ENCODE data around the gene ARF1. TPM values are rescaled to one million over a fixed set of nuclear protein-coding genes. Genes with fewer than 3 reads are reported as not detected.

The ARF1 gene
- total RNA-seq, 1 experiment from 2014 or later = 395 TPM

DNA sequence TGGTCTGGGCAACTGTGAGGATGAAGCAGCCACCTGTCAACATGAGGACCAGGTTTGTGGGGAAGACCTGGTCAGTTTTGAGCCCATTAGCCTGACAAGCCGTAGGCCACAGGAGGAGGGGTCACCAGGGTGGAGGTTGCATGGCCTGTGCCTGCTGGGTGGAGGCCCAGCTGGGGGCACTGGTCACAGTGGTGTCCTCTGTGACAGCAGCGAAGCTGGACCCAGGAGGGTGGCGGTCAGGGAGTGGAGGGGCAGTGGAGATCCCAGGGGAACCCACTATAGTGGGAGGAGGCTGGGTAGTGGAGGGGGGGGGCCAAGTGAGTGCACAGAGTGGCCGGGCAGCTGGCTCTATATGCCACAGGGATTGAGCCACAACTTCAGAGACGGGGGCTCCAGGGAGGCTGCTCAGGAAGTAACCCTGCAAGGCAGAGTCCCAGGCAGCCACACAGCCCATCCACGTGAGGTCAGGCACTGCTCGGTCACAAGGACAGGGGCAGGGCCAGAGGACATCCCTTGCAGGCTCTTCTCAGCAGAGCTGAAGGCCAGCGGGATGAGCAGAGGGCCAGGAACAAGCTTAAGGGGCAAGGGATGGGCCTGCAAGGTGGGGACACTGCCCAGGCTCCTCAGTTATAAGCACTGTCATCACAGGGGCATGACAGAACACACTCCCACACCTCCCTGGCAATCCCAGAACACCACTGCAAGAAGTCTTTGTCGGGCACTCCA lies 22.9 kb downstream of the ARF1 start:
- CTCF ChIA-PET = no interaction called here

DNA sequence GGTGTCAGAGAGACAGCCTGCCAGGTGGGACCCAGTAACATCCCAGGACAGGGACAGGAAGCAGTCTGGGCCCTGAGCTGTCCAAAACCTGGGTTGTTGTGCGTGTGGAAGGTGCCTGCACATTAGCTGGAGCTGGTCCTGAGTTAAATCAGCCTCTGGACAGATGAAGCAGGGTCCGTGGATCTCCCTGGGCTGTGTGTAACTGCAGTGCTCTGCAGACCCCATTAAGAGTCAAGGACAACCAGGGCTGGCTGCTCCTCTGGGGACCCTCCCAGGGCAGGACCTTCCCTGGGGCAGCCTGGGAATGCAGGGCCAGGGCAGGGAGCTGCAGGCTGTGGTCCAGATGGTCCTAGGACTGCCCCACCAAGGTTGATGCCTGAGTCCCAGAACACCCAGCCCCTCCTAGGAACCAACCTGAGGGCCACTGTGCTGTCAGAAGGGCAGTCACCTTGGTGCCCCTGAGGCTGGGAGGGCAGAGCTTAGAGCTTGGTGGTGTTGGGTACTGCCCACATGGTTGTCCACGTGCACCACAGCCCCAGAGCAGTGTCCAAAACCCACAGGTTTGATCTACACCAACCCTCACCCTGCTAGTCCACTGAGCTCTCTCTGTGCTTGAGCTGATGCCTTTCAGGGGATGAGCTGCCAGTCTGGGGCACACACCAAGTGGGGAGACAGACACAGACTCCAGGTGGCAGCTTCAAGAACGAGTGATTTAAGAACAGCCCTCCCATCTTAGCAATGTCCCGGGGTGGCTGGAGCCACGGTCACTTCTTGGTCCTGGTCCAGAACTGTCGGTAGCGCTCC lies 23.7 kb downstream of the ARF1 start:
- no TSS peak for BruUV-seq (replicated peaks)

More for the DNA sequence above, 22.9 kb downstream of the ARF1 start:
- intact Hi-C loops (cut with micrococcal nuclease; ENCODE audit: unreplicated experiment) = no loop called here
- peaks cover 11% of the 10 kb centered on the region for H3K4me1 ChIP-seq (ENCODE audit: insufficient read depth, low read length, poor library complexity, severe bottlenecking)
- H3K27me3 ChIP-seq (replicated peaks; ENCODE audit: insufficient read depth, low read depth, low read length, poor library complexity) = no peaks in the 10 kb centered on the region
- TF ChIP-seq EZH2 (IDR thresholded peaks at IDR 0.05; ENCODE audit: borderline replicate concordance, low read depth, low read length, poor library complexity, severe bottlenecking) = no peak
- TF ChIP-seq, protein P1, sequence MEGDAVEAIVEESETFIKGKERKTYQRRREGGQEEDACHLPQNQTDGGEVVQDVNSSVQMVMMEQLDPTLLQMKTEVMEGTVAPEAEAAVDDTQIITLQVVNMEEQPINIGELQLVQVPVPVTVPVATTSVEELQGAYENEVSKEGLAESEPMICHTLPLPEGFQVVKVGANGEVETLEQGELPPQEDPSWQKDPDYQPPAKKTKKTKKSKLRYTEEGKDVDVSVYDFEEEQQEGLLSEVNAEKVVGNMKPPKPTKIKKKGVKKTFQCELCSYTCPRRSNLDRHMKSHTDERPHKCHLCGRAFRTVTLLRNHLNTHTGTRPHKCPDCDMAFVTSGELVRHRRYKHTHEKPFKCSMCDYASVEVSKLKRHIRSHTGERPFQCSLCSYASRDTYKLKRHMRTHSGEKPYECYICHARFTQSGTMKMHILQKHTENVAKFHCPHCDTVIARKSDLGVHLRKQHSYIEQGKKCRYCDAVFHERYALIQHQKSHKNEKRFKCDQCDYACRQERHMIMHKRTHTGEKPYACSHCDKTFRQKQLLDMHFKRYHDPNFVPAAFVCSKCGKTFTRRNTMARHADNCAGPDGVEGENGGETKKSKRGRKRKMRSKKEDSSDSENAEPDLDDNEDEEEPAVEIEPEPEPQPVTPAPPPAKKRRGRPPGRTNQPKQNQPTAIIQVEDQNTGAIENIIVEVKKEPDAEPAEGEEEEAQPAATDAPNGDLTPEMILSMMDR (conservative IDR thresholded peaks at IDR 0.05; ENCODE audit: low read depth, low read length) = no peak
- H3K4me3 ChIP-seq (ENCODE audit: low read depth, low read length, poor library complexity, severe bottlenecking) = no peak overlapping the region
- no TSS peak for BruUV-seq (replicated peaks)
- peaks cover 17% of the 10 kb centered on the region for H3K36me3 ChIP-seq (ENCODE audit: insufficient read depth, low read length, poor library complexity, severe bottlenecking)
- POLR2A ChIA-PET (ENCODE audit: low non-redundant PET) = no interaction called here
- H3K27ac ChIP-seq (ENCODE audit: low read depth, low read length, poor library complexity, severe bottlenecking) = no peak overlapping the region
- no peak for DNase-seq (ENCODE audit: low spot score)
- H3K9me3 ChIP-seq (ENCODE audit: low read depth, low read length, poor library complexity, severe bottlenecking) = no peaks in the 10 kb centered on the region

DNA sequence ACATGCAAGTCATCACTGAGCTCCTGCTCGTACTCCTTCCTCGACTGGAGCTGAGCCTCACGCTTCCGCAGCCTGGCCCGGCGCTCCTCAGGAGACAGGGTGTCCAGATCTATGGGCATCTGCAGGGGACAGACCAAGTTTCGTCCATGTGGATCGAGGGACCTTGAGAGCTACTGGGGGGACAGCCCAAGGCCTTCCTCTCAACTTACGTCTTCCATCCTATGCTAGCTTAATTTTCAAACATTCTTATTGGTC lies 24.2 kb downstream of the ARF1 start:
- intact Hi-C loops (cut with micrococcal nuclease; ENCODE audit: unreplicated experiment) = no loop called here

More for the DNA sequence above, 23.7 kb downstream of the ARF1 start:
- Histone ChIP-seq H3K36me3 (ENCODE audit: insufficient read depth, low read length, poor library complexity, severe bottlenecking) (peaks cover 10% of the 10 kb centered on the region), H3K27me3 (replicated peaks; ENCODE audit: insufficient read depth, low read depth, low read length, poor library complexity) (no peaks in the 10 kb centered on the region), H3K9me3 (ENCODE audit: low read depth, low read length, poor library complexity, severe bottlenecking) (no peaks in the 10 kb centered on the region), H3K4me3 (ENCODE audit: low read depth, low read length, poor library complexity, severe bottlenecking) (no peak overlapping the region), H3K27ac (ENCODE audit: low read depth, low read length, poor library complexity, severe bottlenecking) (no peak overlapping the region), H3K4me1 (ENCODE audit: insufficient read depth, low read length, poor library complexity, severe bottlenecking) (peaks cover 11% of the 10 kb centered on the region)
- intact Hi-C loops (cut with micrococcal nuclease; ENCODE audit: unreplicated experiment) = no loop called here
- POLR2A ChIA-PET (ENCODE audit: low non-redundant PET) = no interaction called here
- CTCF ChIA-PET = no interaction called here
- no peak for TF ChIP-seq EZH2 (IDR thresholded peaks at IDR 0.05; ENCODE audit: borderline replicate concordance, low read depth, low read length, poor library complexity, severe bottlenecking)
- TF ChIP-seq, protein P1 (conservative IDR thresholded peaks at IDR 0.05; ENCODE audit: low read depth, low read length) = no peak
- DNase-seq (ENCODE audit: low spot score) = no peak

More for the DNA sequence above, 24.2 kb downstream of the ARF1 start:
- Histone ChIP-seq H3K4me3 (ENCODE audit: low read depth, low read length, poor library complexity, severe bottlenecking) (no peak overlapping the region), H3K9me3 (ENCODE audit: low read depth, low read length, poor library complexity, severe bottlenecking) (no peaks in the 10 kb centered on the region), H3K4me1 (ENCODE audit: insufficient read depth, low read length, poor library complexity, severe bottlenecking) (peaks cover 11% of the 10 kb centered on the region), H3K27ac (ENCODE audit: low read depth, low read length, poor library complexity, severe bottlenecking) (no peak overlapping the region), H3K36me3 (ENCODE audit: insufficient read depth, low read length, poor library complexity, severe bottlenecking) (peaks cover 9% of the 10 kb centered on the region), H3K27me3 (replicated peaks; ENCODE audit: insufficient read depth, low read depth, low read length, poor library complexity) (no peaks in the 10 kb centered on the region)
- BruUV-seq (replicated peaks) = no TSS peak
- POLR2A ChIA-PET (ENCODE audit: low non-redundant PET) = no interaction called here
- CTCF ChIA-PET = no interaction called here
- TF ChIP-seq, protein P1 (conservative IDR thresholded peaks at IDR 0.05; ENCODE audit: low read depth, low read length) = no peak
- no peak for TF ChIP-seq EZH2 (IDR thresholded peaks at IDR 0.05; ENCODE audit: borderline replicate concordance, low read depth, low read length, poor library complexity, severe bottlenecking)
- DNase-seq (ENCODE audit: low spot score) = no peak
